Measurements from ENCODE around the gene ZNF597.

ZNF597 gene

GRCh38 chr16:3454093-3454492 lies 10.8 kb upstream of the ZNF597 start:
- H3K4me3 ChIP-seq (ENCODE audit: low read depth, low read length): no peak overlapping the region
- no peak for DNase-seq (ENCODE audit: low read depth)
- TF ChIP-seq MAX (IDR thresholded peaks at IDR 0.05; ENCODE audit: low read depth, low read length): no peak
- no peak for TF ChIP-seq POLR2A (IDR thresholded peaks at IDR 0.05; ENCODE audit: extremely low read depth, insufficient read length)
- no peak for TF ChIP-seq CTCF (IDR thresholded peaks at IDR 0.05; ENCODE audit: low read depth, low read length)

- H3K4me3 ChIP-seq (ENCODE audit: low read depth, low read length): peak overlapping the region; percentile 95
- TF ChIP-seq MYC (IDR thresholded peaks at IDR 0.05; ENCODE audit: low read depth, low read length) (no peak), POLR2A (IDR thresholded peaks at IDR 0.05; ENCODE audit: extremely low read depth, insufficient read length) (no peak), CTCF (IDR thresholded peaks at IDR 0.05; ENCODE audit: low read depth, low read length) (no peak), MAX (IDR thresholded peaks at IDR 0.05; ENCODE audit: low read depth, low read length) (no peak)
- peak; percentile 75 for DNase-seq (ENCODE audit: low read depth)
Measured at GRCh38 chr16:3444032-3444388, 706 bp upstream of the ZNF597 start.

- TF ChIP-seq POLR2A (IDR thresholded peaks at IDR 0.05; ENCODE audit: extremely low read depth, insufficient read length): no peak
- no peak for TF ChIP-seq MAX (IDR thresholded peaks at IDR 0.05; ENCODE audit: low read depth, low read length)
- TF ChIP-seq MYC (IDR thresholded peaks at IDR 0.05; ENCODE audit: low read depth, low read length): no peak
- no peak overlapping the region for H3K4me3 ChIP-seq (ENCODE audit: low read depth, low read length)
- no peak for DNase-seq (ENCODE audit: low read depth)
Measured at GRCh38 chr16:3439637-3440036, 3.7 kb downstream of the ZNF597 start.

GRCh38 chr16:3434373-3434772 lies 8.9 kb downstream of the ZNF597 start:
- H3K4me3 ChIP-seq (ENCODE audit: low read depth, low read length): no peak overlapping the region
- no peak for TF ChIP-seq MAX (IDR thresholded peaks at IDR 0.05; ENCODE audit: low read depth, low read length)
- TF ChIP-seq CTCF (IDR thresholded peaks at IDR 0.05; ENCODE audit: low read depth, low read length): no peak
- no peak for TF ChIP-seq MYC (IDR thresholded peaks at IDR 0.05; ENCODE audit: low read depth, low read length)
- TF ChIP-seq POLR2A (IDR thresholded peaks at IDR 0.05; ENCODE audit: extremely low read depth, insufficient read length): no peak
- DNase-seq (ENCODE audit: low read depth): no peak

GRCh38 chr16:3431779-3432219 lies 11.5 kb downstream of the ZNF597 start:
- peak overlapping the region; percentile 50 for H3K4me3 ChIP-seq (ENCODE audit: low read depth, low read length)
- DNase-seq (ENCODE audit: low read depth): peak; percentile 90
- peak; percentile 36 for TF ChIP-seq POLR2A (IDR thresholded peaks at IDR 0.05; ENCODE audit: extremely low read depth, insufficient read length)
- peak; percentile 58 for TF ChIP-seq MAX (IDR thresholded peaks at IDR 0.05; ENCODE audit: low read depth, low read length)
- no peak for TF ChIP-seq CTCF (IDR thresholded peaks at IDR 0.05; ENCODE audit: low read depth, low read length)
- peak; percentile 51; the same call in 1 of the 2 replicates for TF ChIP-seq MYC (IDR thresholded peaks at IDR 0.05; ENCODE audit: low read depth, low read length)

- DNase-seq (ENCODE audit: low read depth): peak; percentile 49
- no peak overlapping the region for H3K4me3 ChIP-seq (ENCODE audit: low read depth, low read length)
- TF ChIP-seq POLR2A (IDR thresholded peaks at IDR 0.05; ENCODE audit: extremely low read depth, insufficient read length): no peak
- TF ChIP-seq MAX (IDR thresholded peaks at IDR 0.05; ENCODE audit: low read depth, low read length): no peak
- no peak for TF ChIP-seq CTCF (IDR thresholded peaks at IDR 0.05; ENCODE audit: low read depth, low read length)
- no peak for TF ChIP-seq MYC (IDR thresholded peaks at IDR 0.05; ENCODE audit: low read depth, low read length)
Measured at GRCh38 chr16:3413730-3414379, 29.4 kb downstream of the ZNF597 start.
